Hindlimb muscle (tissue), 1 donor: ENCODE results near the gene NGRN. TPM values are rescaled to one million over a fixed set of nuclear protein-coding genes. Genes with fewer than 3 reads are reported as not detected.

Experiments
- DNase-seq: peaks from one replicate; pipeline ENCODE4 v3.0.0-alpha.2; 2013
- polyA plus RNA-seq: library from polyadenylated mRNA; unstranded; fragments of 120-200 nt; gene quantifications from one replicate; pipeline ENCODE4 v1.2.1, GENCODE V29; 2013; ENCODE audit not compliant: insufficient read length

NGRN gene
- polyA plus RNA-seq: 104 TPM

GRCh38 chr15:90265271-90266060, at the start of gene NGRN:
Gene NGRN (plus strand): TSS chr15:90265672. CDS start chr15:90265713, 41 bp downstream.
- DNase-seq: peak; percentile 93

GRCh38 chr15:90217671-90218394, 47.6 kb upstream of the NGRN start:
- DNase-seq: no peak

GRCh38 chr15:90219421-90220141, 45.9 kb upstream of the NGRN start:
- DNase-seq: no peak

GRCh38 chr15:90221246-90221900, 44.1 kb upstream of the NGRN start:
- DNase-seq: peak; percentile 50

- DNase-seq: no peak
These were observed 42.9 kb upstream of the NGRN start for GRCh38 chr15:90222547-90222946.

GRCh38 chr15:90223441-90224165, 41.9 kb upstream of the NGRN start:
- DNase-seq: no peak

- DNase-seq: no peak
These were observed 40.4 kb upstream of the NGRN start for GRCh38 chr15:90225047-90225446.

GRCh38 chr15:90225504-90226234, 39.8 kb upstream of the NGRN start:
- DNase-seq: no peak

GRCh38 chr15:90227336-90227735, 38.1 kb upstream of the NGRN start:
- no peak for DNase-seq

GRCh38 chr15:90227816-90228772, 37.4 kb upstream of the NGRN start:
- DNase-seq: no peak

GRCh38 chr15:90228960-90229359, 36.5 kb upstream of the NGRN start:
- DNase-seq: no peak

GRCh38 chr15:90230071-90230494, 35.4 kb upstream of the NGRN start:
- DNase-seq: no peak

GRCh38 chr15:90230610-90231009, 34.9 kb upstream of the NGRN start:
- no peak for DNase-seq

GRCh38 chr15:90231028-90232017, 34.1 kb upstream of the NGRN start:
- no peak for DNase-seq

- no peak for DNase-seq
These were observed 33.3 kb upstream of the NGRN start for GRCh38 chr15:90232196-90232595.

GRCh38 chr15:90232941-90233386, 32.5 kb upstream of the NGRN start:
- no peak for DNase-seq

GRCh38 chr15:90233387-90234095, 31.9 kb upstream of the NGRN start, which contains the start of gene CIB1:
Gene CIB1 (minus strand): TSS chr15:90233941. CDS start chr15:90233885, 56 bp downstream.
- peak; percentile 97 for DNase-seq
